Neural progenitor cell (in vitro differentiated cells): ENCODE data around the gene XPR1. TPM values are rescaled to one million over a fixed set of nuclear protein-coding genes. Genes with fewer than 3 reads are reported as not detected.

Experiments
- DNase-seq: peaks from one replicate; pipeline ENCODE4 v3.0.0-alpha.2; 2016; ENCODE audit warnings: low spot score
- H2AFZ ChIP-seq: fragments of 200-600 bp; sonication (generic); replicated peaks from 2 replicates; pipeline ENCODE4 v1.6.1; 2016; ENCODE audit warnings: antibody characterized with exemption
- H3F3A ChIP-seq: fragments of 200-600 bp; sonication (generic); 2 replicates; pipeline ENCODE4 v1.6.1; 2016; ENCODE audit warnings: antibody characterized with exemption, low read depth
- H3K27ac ChIP-seq: fragments of 200-600 bp; sonication (generic); 2 replicates; pipeline ENCODE4 v1.5.1; 2016; ENCODE audit warnings: mild to moderate bottlenecking
- H3K27me3 ChIP-seq: fragments of 200-600 bp; sonication (generic); 2 replicates; pipeline ENCODE4 v1.6.1; 2016; ENCODE audit warnings: mild to moderate bottlenecking, moderate library complexity
- H3K36me3 ChIP-seq: fragments of 200-600 bp; sonication (generic); 2 replicates; pipeline ENCODE4 v1.5.1; 2016
- H3K4me1 ChIP-seq: fragments of 200-600 bp; sonication (generic); 2 replicates; pipeline ENCODE4 v1.6.1; 2016; ENCODE audit warnings: mixed run types
- H3K4me2 ChIP-seq: fragments of 200-600 bp; sonication (generic); 2 replicates; pipeline ENCODE4 v1.6.1; 2016
- H3K4me3 ChIP-seq: fragments of 200-600 bp; sonication (generic); 2 replicates; pipeline ENCODE4 v1.5.1; 2016
- H3K79me2 ChIP-seq: fragments of 200-600 bp; sonication (generic); 2 replicates; pipeline ENCODE4 v1.6.1; 2016; ENCODE audit warnings: low read depth
- H3K9ac ChIP-seq: fragments of 200-600 bp; sonication (generic); 2 replicates; pipeline ENCODE4 v1.6.1; 2016
- H3K9me3 ChIP-seq: fragments of 200-600 bp; sonication (generic); 2 replicates; pipeline ENCODE4 v1.5.1; 2016; ENCODE audit warnings: low read depth
- H4K20me1 ChIP-seq: fragments of 200-600 bp; sonication (generic); 2 replicates; pipeline ENCODE4 v1.6.1; 2016; ENCODE audit warnings: low read depth
- H3K27ac Mint-ChIP-seq: 3 replicates; pipeline ENCODE4 v1.8.0; 2021; ENCODE audit warnings: mixed read lengths
- H3K27me3 Mint-ChIP-seq: 2 replicates; pipeline ENCODE4 v1.8.0; 2022; ENCODE audit warnings: low read depth, mild to moderate bottlenecking, inconsistent platforms, moderate library complexity, mixed read lengths; ENCODE audit not compliant: insufficient read depth
- H3K36me3 Mint-ChIP-seq: 3 replicates; pipeline ENCODE4 v1.8.0; 2021; ENCODE audit warnings: mixed read lengths
- H3K4me1 Mint-ChIP-seq: 3 replicates; pipeline ENCODE4 v1.8.0; 2021; ENCODE audit warnings: mixed read lengths
- H3K4me3 Mint-ChIP-seq: 3 replicates; pipeline ENCODE4 v1.8.0; 2021; ENCODE audit warnings: mild to moderate bottlenecking, moderate library complexity, mixed read lengths
- H3K9me3 Mint-ChIP-seq: 3 replicates; pipeline ENCODE4 v1.8.0; 2020; ENCODE audit warnings: mixed read lengths
- CTCF ChIP-seq: fragments of 200-600 bp; sonication (generic); IDR thresholded peaks from 2 replicates; pipeline ENCODE4 v1.5.1; 2017; ENCODE audit warnings: antibody characterized with exemption, mild to moderate bottlenecking
- EZH2 ChIP-seq: fragments of 200-600 bp; sonication (generic); IDR thresholded peaks from 2 replicates; pipeline ENCODE4 v1.6.1; 2017; ENCODE audit warnings: antibody characterized with exemption, mild to moderate bottlenecking, moderate library complexity
- EZH2phosphoT487 ChIP-seq: fragments of 200-600 bp; sonication (generic); IDR thresholded peaks from 2 replicates; pipeline ENCODE4 v1.6.1; 2017; ENCODE audit warnings: antibody characterized with exemption
- total RNA-seq: library from RNA; depleted of rRNA; stranded (reverse); fragments of >200 nt; gene quantifications from 2 replicates; pipeline ENCODE4 v1.2.3, GENCODE V29; 2015; ENCODE audit warnings: low replicate concordance

Gene XPR1
- total RNA-seq, 1 donor from 2014 or later, result 75.0 TPM

- Histone ChIP-seq H3K4me1 (peaks cover 16% of the 10 kb centered on the region), H3K4me3 (no peak overlapping the region), H3K79me2 (no peaks in the 10 kb centered on the region), H3K27me3 (peaks cover 32% of the 10 kb centered on the region), H3K27ac (no peak overlapping the region), H3K4me2 (no peak overlapping the region), H2AFZ (no peak overlapping the region), H3K9ac (no peak overlapping the region), H3F3A (peaks cover 14% of the 10 kb centered on the region), H3K9me3 (no peaks in the 10 kb centered on the region), H3K36me3 (no peaks in the 10 kb centered on the region), H4K20me1 (no peaks in the 10 kb centered on the region)
- Mint-ChIP-seq H3K9me3 (no peaks in the 10 kb centered on the region), H3K36me3 (no peaks in the 10 kb centered on the region), H3K4me3 (no peak overlapping the region), H3K27ac (no peak overlapping the region), H3K27me3 (peaks cover 28% of the 10 kb centered on the region), H3K4me1 (peaks cover 35% of the 10 kb centered on the region)
- TF ChIP-seq EZH2phosphoT487, result no peak
- TF ChIP-seq CTCF, result no peak
- TF ChIP-seq EZH2, result no peak
- no peak for DNase-seq
Measured at GRCh38 chr1:180916012-180916770, 284.4 kb downstream of the XPR1 start.

- Mint-ChIP-seq H3K36me3 (no peaks in the 10 kb centered on the region), H3K9me3 (no peaks in the 10 kb centered on the region), H3K4me3 (no peak overlapping the region), H3K4me1 (peaks cover 36% of the 10 kb centered on the region), H3K27ac (no peak overlapping the region), H3K27me3 (peaks cover 23% of the 10 kb centered on the region)
- Histone ChIP-seq H3K27me3 (peaks cover 26% of the 10 kb centered on the region), H4K20me1 (no peaks in the 10 kb centered on the region), H3K79me2 (no peaks in the 10 kb centered on the region), H3K36me3 (no peaks in the 10 kb centered on the region), H2AFZ (no peak overlapping the region), H3K4me3 (no peak overlapping the region), H3F3A (peaks cover 8% of the 10 kb centered on the region), H3K4me2 (no peak overlapping the region), H3K9ac (no peak overlapping the region), H3K9me3 (no peaks in the 10 kb centered on the region), H3K27ac (no peak overlapping the region), H3K4me1 (peaks cover 22% of the 10 kb centered on the region)
- no peak for TF ChIP-seq CTCF
- no peak for TF ChIP-seq EZH2
- no peak for TF ChIP-seq EZH2phosphoT487
- no peak for DNase-seq
Measured at GRCh38 chr1:180916771-180917170, 284.9 kb downstream of the XPR1 start.

- H3K36me3 ChIP-seq, result no peaks in the 10 kb centered on the region
- H3K27ac Mint-ChIP-seq, result peak overlapping the region; percentile 46
- H3K27me3 Mint-ChIP-seq, result peaks cover 21% of the 10 kb centered on the region
- peaks cover 19% of the 10 kb centered on the region for H3K27me3 ChIP-seq
- no peaks in the 10 kb centered on the region for H4K20me1 ChIP-seq
- no peak overlapping the region for H3K4me2 ChIP-seq
- H3K4me1 ChIP-seq, result peaks cover 29% of the 10 kb centered on the region
- no peak overlapping the region for H3K4me3 ChIP-seq
- peak overlapping the region; percentile 27 for H3K4me3 Mint-ChIP-seq
- DNase-seq, result peak; percentile 69
- H2AFZ ChIP-seq, result no peak overlapping the region
- no peaks in the 10 kb centered on the region for H3K9me3 Mint-ChIP-seq
- H3K9me3 ChIP-seq, result no peaks in the 10 kb centered on the region
- no peak overlapping the region for H3K27ac ChIP-seq
- no peak for TF ChIP-seq EZH2phosphoT487
- TF ChIP-seq CTCF, result peak; percentile 39
- no peak for TF ChIP-seq EZH2
- H3K9ac ChIP-seq, result no peak overlapping the region
- no peaks in the 10 kb centered on the region for H3K79me2 ChIP-seq
- H3K4me1 Mint-ChIP-seq, result peaks cover 40% of the 10 kb centered on the region
- no peaks in the 10 kb centered on the region for H3K36me3 Mint-ChIP-seq
- peaks cover 3% of the 10 kb centered on the region for H3F3A ChIP-seq
Measured at GRCh38 chr1:180917306-180918065, 285.7 kb downstream of the XPR1 start.
